K562 (cell line): ENCODE measurements around the gene IPO13. TPM values are rescaled to one million over a fixed set of nuclear protein-coding genes. Genes with fewer than 3 reads are reported as not detected.
A peak's percentile ranks its signal among the peaks of the same experiment; 100 is the strongest.

Experiments used
- ARID1B ChIP-seq: fragments of 450-650 bp; IDR thresholded peaks from 2 replicates; pipeline ENCODE4 v1.6.1; 2016; ENCODE audit warnings: antibody characterized with exemption, mild to moderate bottlenecking, inconsistent platforms
- ATF3 ChIP-seq, 2 experiments: fragments of 450-650 bp in 1 of 2; sonication (generic) in 1 of 2; formaldehyde crosslinking in 1 of 2; IDR thresholded peaks in 1 of 2; conservative IDR thresholded peaks in 1 of 2; 2 replicates each; pipeline versions ENCODE4 v1.6.1 to v1.8.1; 2016 to 2023; ENCODE audit warnings: mild to moderate bottlenecking in 2 of 2, moderate library complexity in 2 of 2, inconsistent platforms in 1 of 2, missing genetic modification reagents in 1 of 2
- CBFA2T2 ChIP-seq: fragments of 450-650 bp; conservative IDR thresholded peaks from 2 replicates; pipeline ENCODE4 v1.6.1; 2017; ENCODE audit warnings: mild to moderate bottlenecking
- CBFA2T3 ChIP-seq: fragments of 450-650 bp; IDR thresholded peaks from 2 replicates; pipeline ENCODE4 v1.6.1; 2017
- CREB1 ChIP-seq, 2 experiments: sonication (generic) in 1 of 2; formaldehyde crosslinking in 1 of 2; IDR thresholded peaks; 2 replicates each; pipeline versions ENCODE4 v1.6.1 to v1.8.0; 2012 to 2022; ENCODE audit warnings: inconsistent platforms in 1 of 2, mild to moderate bottlenecking in 1 of 2, missing genetic modification reagents in 1 of 2, moderate library complexity in 1 of 2
- CREM ChIP-seq: IDR thresholded peaks from 2 replicates; pipeline ENCODE4 v1.6.1; 2014; ENCODE audit warnings: antibody characterized with exemption, low read depth
- EGR1 ChIP-seq: fragments of 450-650 bp; conservative IDR thresholded peaks from 2 replicates; pipeline ENCODE4 v1.6.1; 2017; ENCODE audit warnings: mild to moderate bottlenecking
- EP300 ChIP-seq: IDR thresholded peaks from 2 replicates; pipeline ENCODE4 v1.6.1; 2012; ENCODE audit warnings: low read length, improper control_type of control experiment
- KAT7 ChIP-seq: sonication (generic); formaldehyde crosslinking; IDR thresholded peaks from 2 replicates; pipeline ENCODE4 v1.8.0; 2022; ENCODE audit warnings: missing genetic modification reagents, mild to moderate bottlenecking, borderline replicate concordance
- MTA2 ChIP-seq: fragments of 450-650 bp; IDR thresholded peaks from 2 replicates; pipeline ENCODE4 v1.6.1; 2016; ENCODE audit warnings: low read depth
- RCOR1 ChIP-seq, 2 experiments: IDR thresholded peaks; 2 replicates each; pipeline ENCODE4 v1.6.1; 2012; ENCODE audit warnings: low read depth in 2 of 2, low read length in 2 of 2, borderline replicate concordance in 1 of 2, improper control_type of control experiment in 1 of 2
- SOX6 ChIP-seq: fragments of 450-650 bp; IDR thresholded peaks from 2 replicates; pipeline ENCODE4 v1.6.1; 2014; ENCODE audit warnings: mild to moderate bottlenecking
- STAT5A ChIP-seq: IDR thresholded peaks from 2 replicates; pipeline ENCODE4 v1.6.1; 2012; ENCODE audit warnings: low read length, inconsistent platforms, borderline replicate concordance
- TEAD4 ChIP-seq, 2 experiments: sonication (generic) in 1 of 2; formaldehyde crosslinking in 1 of 2; IDR thresholded peaks; 2 replicates each; pipeline versions ENCODE4 v1.6.1 to v1.8.0; 2012 to 2022; ENCODE audit warnings: borderline replicate concordance in 1 of 2, inconsistent platforms in 1 of 2, low read length in 1 of 2, mild to moderate bottlenecking in 1 of 2, missing genetic modification reagents in 1 of 2
- ZNF184 ChIP-seq: sonication (generic); formaldehyde crosslinking; IDR thresholded peaks from 2 replicates; pipeline ENCODE4 v1.5.0; 2020; ENCODE audit warnings: missing genetic modification reagents
- ZNF384 ChIP-seq: IDR thresholded peaks from 2 replicates; pipeline ENCODE4 v1.6.1; 2012; ENCODE audit warnings: low read depth, low read length, improper control_type of control experiment
- ZZZ3 ChIP-seq: fragments of 450-650 bp; IDR thresholded peaks from 2 replicates; pipeline ENCODE4 v1.6.1; 2016; ENCODE audit warnings: antibody characterized with exemption, mild to moderate bottlenecking, moderate library complexity
- polyA plus RNA-seq, 8 experiments: library from polyadenylated mRNA; depleted of rRNA in 4 of 8; stranded (reverse) in 5 of 8; unstranded in 3 of 8; fragments of >200 nt; fragmentation: Nextera tagmentation in 2 of 8; fragmentation: Illumina TruSeq in 1 of 8; extraction: Ambion mirVana in 2 of 8; extraction: Trizol in 1 of 8; gene quantifications; 2 replicates each; pipeline versions ENCODE4 v1.2.1 to v1.2.3, GENCODE V29; 2011 to 2014; ENCODE audit warnings: inconsistent platforms in 1 of 8, missing spikeins in 1 of 8
- total RNA-seq, 7 experiments: library from RNA; depleted of rRNA in 6 of 7; stranded (reverse); fragments of >200 nt in 6 of 7; fragmentation: Illumina TruSeq in 2 of 7; extraction: Trizol in 2 of 7; gene quantifications; 2 replicates each; pipeline versions ENCODE4 v1.2.1 to v1.2.3, GENCODE V29; 2011 to 2021; ENCODE audit warnings: low replicate concordance in 1 of 7
- TF ChIP-seq, protein P1 (sequence below), 2 experiments: fragments of 450-650 bp; conservative IDR thresholded peaks; 2 replicates each; pipeline ENCODE4 v1.6.1; 2017; ENCODE audit warnings: mild to moderate bottlenecking in 2 of 2, moderate library complexity in 2 of 2
- TF ChIP-seq, protein P2 (sequence below), 2 experiments: IDR thresholded peaks; 2 replicates each; pipeline ENCODE4 v1.6.1; 2012; ENCODE audit warnings: improper control_type of control experiment in 2 of 2, low read depth in 2 of 2, low read length in 2 of 2, borderline replicate concordance in 1 of 2
- TF ChIP-seq, protein P3 (sequence below): IDR thresholded peaks from 2 replicates; pipeline ENCODE4 v1.6.1; 2016; ENCODE audit warnings: missing genetic modification characterization, missing compliant biosample characterization

Gene IPO13
- total and polyA plus RNA-seq, 9 of the 15 experiments (the other 6 are each of a cell fraction or from before 2014, with no cell fraction given) = 7.0 to 30.8 (median 16.2) TPM

DNA sequence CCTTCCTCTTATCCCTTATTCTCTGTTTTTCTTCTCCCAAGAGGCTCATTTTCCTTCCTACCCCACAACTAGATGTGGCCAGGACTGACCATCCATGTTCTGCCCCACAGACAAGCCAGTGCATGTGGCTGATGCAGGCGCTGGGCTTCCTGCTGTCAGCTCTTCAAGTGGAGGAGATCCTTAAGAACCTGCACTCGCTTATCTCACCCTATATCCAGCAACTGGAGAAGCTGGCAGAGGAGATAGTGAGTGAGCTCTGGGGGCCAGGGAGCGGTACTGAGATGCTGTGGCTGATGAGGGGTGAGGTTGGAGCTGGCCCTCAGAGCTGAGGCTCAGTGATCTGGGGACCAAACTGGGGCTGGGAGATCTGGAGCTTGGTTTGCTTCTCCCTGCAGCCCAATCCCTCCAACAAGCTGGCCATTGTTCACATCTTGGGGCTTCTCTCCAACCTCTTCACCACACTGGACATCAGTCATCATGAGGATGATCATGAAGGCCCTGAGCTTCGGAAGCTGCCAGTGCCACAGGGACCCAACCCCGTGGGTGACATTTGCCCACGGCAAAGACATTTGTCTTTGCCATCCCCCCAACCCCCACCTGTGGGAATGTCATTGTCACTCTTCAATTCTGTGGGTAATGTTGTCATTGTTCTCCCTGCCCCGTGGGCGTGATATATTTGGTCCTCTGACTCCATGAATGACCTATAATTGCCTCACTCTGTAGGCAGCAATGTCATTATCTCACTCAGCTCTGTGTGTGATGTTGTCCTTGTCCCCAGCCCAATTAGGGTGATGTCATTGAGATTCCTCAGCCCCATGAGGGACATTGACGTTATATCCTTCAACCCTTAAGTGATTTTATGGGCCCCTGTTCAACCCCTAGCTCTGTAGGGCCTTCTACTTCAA lies 11.9 kb downstream of the IPO13 start (continued):
- TF ChIP-seq, protein P1, sequence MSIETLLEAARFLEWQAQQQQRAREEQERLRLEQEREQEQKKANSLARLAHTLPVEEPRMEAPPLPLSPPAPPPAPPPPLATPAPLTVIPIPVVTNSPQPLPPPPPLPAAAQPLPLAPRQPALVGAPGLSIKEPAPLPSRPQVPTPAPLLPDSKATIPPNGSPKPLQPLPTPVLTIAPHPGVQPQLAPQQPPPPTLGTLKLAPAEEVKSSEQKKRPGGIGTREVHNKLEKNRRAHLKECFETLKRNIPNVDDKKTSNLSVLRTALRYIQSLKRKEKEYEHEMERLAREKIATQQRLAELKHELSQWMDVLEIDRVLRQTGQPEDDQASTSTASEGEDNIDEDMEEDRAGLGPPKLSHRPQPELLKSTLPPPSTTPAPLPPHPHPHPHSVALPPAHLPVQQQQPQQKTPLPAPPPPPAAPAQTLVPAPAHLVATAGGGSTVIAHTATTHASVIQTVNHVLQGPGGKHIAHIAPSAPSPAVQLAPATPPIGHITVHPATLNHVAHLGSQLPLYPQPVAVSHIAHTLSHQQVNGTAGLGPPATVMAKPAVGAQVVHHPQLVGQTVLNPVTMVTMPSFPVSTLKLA (conservative IDR thresholded peaks at IDR 0.05) = 0 out of 4 replicates have a peak, but pooled peaks of 1 of the 2 experiments have one; percentile 35
- TF ChIP-seq EGR1 (0 out of 2 replicates have a peak, but pooled peaks have one; percentile 24), TEAD4 (IDR thresholded peaks at IDR 0.05; ENCODE audit: low read length) (peak; percentile 77), TEAD4 (CRISPR knock-in tag; IDR thresholded peaks at IDR 0.05; ENCODE audit: borderline replicate concordance) (no peak), CREB1 (IDR thresholded peaks at IDR 0.05) (peak; percentile 47; the same call in 1 of the 2 replicates), CREB1 (CRISPR knock-in tag; IDR thresholded peaks at IDR 0.05) (no peak), SOX6 (no peak), STAT5A (peak; percentile 18; the same call in 1 of the 2 replicates), RCOR1 (IDR thresholded peaks at IDR 0.05; ENCODE audit: borderline replicate concordance in 1 of 2, low read depth in 2 of 2, low read length in 2 of 2) (peak in 1 of 2 experiments; percentile 78; a peak in 1 of 4 replicates), CBFA2T3 (peak; percentile 81), CREM (peak; percentile 65), EP300 (peak; percentile 31; the same call in 1 of the 2 replicates), CBFA2T2 (peak; percentile 75), ZNF184 (CRISPR knock-in tag) (no peak), KAT7 (0 out of 2 replicates have a peak, but pooled peaks have one; percentile 29), ZZZ3 (no peak), ZNF384 (no peak), ATF3 (IDR thresholded peaks at IDR 0.05) (peak; percentile 58; the same call in 1 of the 2 replicates), ATF3 (CRISPR knock-in tag; conservative IDR thresholded peaks at IDR 0.05) (no peak), ARID1B (peak; percentile 83), MTA2 (0 out of 2 replicates have a peak, but pooled peaks have one; percentile 46)
- TF ChIP-seq, protein P2, sequence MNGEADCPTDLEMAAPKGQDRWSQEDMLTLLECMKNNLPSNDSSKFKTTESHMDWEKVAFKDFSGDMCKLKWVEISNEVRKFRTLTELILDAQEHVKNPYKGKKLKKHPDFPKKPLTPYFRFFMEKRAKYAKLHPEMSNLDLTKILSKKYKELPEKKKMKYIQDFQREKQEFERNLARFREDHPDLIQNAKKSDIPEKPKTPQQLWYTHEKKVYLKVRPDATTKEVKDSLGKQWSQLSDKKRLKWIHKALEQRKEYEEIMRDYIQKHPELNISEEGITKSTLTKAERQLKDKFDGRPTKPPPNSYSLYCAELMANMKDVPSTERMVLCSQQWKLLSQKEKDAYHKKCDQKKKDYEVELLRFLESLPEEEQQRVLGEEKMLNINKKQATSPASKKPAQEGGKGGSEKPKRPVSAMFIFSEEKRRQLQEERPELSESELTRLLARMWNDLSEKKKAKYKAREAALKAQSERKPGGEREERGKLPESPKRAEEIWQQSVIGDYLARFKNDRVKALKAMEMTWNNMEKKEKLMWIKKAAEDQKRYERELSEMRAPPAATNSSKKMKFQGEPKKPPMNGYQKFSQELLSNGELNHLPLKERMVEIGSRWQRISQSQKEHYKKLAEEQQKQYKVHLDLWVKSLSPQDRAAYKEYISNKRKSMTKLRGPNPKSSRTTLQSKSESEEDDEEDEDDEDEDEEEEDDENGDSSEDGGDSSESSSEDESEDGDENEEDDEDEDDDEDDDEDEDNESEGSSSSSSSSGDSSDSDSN (IDR thresholded peaks at IDR 0.05; ENCODE audit: borderline replicate concordance in 1 of 2, low read depth in 2 of 2, low read length in 2 of 2) = 0 out of 4 replicates have a peak, but pooled peaks of 1 of the 2 experiments have one; percentile 78
- TF ChIP-seq, protein P3, sequence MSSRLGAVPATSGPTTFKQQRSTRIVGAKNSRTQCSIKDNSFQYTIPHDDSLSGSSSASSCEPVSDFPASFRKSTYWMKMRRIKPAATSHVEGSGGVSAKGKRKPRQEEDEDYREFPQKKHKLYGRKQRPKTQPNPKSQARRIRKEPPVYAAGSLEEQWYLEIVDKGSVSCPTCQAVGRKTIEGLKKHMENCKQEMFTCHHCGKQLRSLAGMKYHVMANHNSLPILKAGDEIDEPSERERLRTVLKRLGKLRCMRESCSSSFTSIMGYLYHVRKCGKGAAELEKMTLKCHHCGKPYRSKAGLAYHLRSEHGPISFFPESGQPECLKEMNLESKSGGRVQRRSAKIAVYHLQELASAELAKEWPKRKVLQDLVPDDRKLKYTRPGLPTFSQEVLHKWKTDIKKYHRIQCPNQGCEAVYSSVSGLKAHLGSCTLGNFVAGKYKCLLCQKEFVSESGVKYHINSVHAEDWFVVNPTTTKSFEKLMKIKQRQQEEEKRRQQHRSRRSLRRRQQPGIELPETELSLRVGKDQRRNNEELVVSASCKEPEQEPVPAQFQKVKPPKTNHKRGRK (tag) = no peak
